ENCODE data around the gene PDE8A.

DNA sequence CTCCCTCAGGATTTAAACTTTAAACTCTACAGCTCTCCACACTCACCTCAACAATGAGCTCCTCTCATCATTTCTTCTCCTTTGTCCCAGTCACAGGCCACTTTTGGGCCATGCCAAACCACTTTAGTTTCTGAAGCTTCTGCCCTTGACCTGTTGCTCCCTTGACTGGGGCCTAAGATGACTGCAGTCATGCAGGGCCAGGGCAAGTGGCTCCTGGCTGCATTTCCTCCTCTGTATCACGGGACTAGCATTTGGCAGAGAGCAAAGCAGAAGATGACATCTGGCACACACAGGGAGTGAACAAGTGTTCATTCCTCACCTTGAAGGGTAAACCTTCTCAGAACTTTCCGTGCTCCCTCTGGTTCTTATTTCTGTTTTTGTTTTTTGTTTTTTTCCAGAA lies 136.9 kb downstream of the PDE8A start:
- TF ChIP-seq POLR2A (IDR thresholded peaks at IDR 0.05; ENCODE audit: low read depth, low read length) (no peak), MAZ (IDR thresholded peaks at IDR 0.05; ENCODE audit: borderline replicate concordance, low read depth, low read length) (no peak), BHLHE40 (IDR thresholded peaks at IDR 0.05; ENCODE audit: low read depth, low read length) (no peak), CEBPB (IDR thresholded peaks at IDR 0.05; ENCODE audit: low read depth, low read length) (no peak), RCOR1 (IDR thresholded peaks at IDR 0.05; ENCODE audit: insufficient replicate concordance, low read length) (no peak), FOS (IDR thresholded peaks at IDR 0.05; ENCODE audit: low read depth, low read length) (no peak), RAD21 (IDR thresholded peaks at IDR 0.05; ENCODE audit: low read length) (no peak)
- TF ChIP-seq, protein P1, sequence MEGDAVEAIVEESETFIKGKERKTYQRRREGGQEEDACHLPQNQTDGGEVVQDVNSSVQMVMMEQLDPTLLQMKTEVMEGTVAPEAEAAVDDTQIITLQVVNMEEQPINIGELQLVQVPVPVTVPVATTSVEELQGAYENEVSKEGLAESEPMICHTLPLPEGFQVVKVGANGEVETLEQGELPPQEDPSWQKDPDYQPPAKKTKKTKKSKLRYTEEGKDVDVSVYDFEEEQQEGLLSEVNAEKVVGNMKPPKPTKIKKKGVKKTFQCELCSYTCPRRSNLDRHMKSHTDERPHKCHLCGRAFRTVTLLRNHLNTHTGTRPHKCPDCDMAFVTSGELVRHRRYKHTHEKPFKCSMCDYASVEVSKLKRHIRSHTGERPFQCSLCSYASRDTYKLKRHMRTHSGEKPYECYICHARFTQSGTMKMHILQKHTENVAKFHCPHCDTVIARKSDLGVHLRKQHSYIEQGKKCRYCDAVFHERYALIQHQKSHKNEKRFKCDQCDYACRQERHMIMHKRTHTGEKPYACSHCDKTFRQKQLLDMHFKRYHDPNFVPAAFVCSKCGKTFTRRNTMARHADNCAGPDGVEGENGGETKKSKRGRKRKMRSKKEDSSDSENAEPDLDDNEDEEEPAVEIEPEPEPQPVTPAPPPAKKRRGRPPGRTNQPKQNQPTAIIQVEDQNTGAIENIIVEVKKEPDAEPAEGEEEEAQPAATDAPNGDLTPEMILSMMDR (conservative IDR thresholded peaks at IDR 0.05; ENCODE audit: low read depth, low read length) = no peak
- TF ChIP-seq, protein P2, sequence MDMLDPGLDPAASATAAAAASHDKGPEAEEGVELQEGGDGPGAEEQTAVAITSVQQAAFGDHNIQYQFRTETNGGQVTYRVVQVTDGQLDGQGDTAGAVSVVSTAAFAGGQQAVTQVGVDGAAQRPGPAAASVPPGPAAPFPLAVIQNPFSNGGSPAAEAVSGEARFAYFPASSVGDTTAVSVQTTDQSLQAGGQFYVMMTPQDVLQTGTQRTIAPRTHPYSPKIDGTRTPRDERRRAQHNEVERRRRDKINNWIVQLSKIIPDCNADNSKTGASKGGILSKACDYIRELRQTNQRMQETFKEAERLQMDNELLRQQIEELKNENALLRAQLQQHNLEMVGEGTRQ (IDR thresholded peaks at IDR 0.05; ENCODE audit: low read depth, low read length) = no peak
- TF ChIP-seq, protein P3, sequence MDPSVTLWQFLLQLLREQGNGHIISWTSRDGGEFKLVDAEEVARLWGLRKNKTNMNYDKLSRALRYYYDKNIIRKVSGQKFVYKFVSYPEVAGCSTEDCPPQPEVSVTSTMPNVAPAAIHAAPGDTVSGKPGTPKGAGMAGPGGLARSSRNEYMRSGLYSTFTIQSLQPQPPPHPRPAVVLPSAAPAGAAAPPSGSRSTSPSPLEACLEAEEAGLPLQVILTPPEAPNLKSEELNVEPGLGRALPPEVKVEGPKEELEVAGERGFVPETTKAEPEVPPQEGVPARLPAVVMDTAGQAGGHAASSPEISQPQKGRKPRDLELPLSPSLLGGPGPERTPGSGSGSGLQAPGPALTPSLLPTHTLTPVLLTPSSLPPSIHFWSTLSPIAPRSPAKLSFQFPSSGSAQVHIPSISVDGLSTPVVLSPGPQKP (IDR thresholded peaks at IDR 0.05; ENCODE audit: borderline replicate concordance, low read depth, low read length) = no peak
